GM21390 (cell line): ENCODE results near the gene LRRC73.
"Not testable (repeated sequence)": the region's sequence is repeated elsewhere in the genome, so short reads cannot be mapped to it uniquely, and the experiment has no call there.

ENCODE experiments used
- ATAC-seq: cut with Tn5 transposase; IDR thresholded peaks from one replicate; pipeline ENCODE4 v1.9.1; 2021; ENCODE audit not compliant: unreplicated experiment

The LRRC73 gene

DNA sequence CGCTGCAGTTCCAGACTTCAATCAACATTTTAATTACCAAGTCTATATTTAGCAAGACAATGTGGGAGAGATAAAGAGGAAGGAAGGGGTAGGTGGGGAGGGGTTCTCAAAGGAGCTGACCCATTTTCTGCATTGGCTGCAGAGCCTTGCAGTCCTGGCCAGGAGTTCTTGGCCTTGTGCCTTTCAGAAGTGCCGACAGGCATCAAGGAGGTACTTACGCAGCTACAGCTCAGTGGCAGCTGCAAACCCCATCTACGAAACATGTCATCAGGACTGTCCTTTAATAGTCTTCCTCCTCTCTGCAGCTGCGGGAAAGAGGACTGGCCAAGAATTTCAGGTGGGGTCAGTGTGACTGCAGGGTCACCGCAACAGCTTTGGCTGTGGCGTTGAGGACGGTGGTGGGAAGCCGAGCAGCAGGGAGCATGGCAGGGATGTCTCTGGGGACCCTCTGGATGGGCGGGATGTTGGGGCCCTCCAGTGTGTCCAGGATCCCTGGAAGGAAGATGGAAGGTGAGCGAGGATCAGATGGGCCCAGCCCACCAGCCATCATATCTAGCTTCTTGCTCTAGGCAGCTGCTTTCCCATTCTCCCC, 1.8 kb upstream of the LRRC73 start:
- ATAC-seq = no peak

DNA sequence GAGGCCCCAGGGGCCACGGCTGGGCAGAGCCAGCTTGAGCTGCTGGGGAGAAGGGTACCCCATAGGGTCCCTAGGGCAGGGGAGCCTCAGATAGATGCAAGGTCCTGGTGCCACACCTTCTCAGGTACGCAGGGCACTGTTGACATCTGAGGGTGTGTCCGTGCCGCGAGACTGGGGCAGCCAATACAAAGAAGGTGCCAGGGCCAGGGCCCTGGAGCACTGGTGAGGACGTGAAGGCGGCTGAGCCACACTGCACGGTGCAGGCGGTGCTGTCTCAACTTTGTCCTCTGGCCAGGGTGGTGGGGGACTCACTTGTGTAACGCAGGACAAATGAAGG, 649 bp upstream of the LRRC73 start:
- ATAC-seq = no peak

DNA sequence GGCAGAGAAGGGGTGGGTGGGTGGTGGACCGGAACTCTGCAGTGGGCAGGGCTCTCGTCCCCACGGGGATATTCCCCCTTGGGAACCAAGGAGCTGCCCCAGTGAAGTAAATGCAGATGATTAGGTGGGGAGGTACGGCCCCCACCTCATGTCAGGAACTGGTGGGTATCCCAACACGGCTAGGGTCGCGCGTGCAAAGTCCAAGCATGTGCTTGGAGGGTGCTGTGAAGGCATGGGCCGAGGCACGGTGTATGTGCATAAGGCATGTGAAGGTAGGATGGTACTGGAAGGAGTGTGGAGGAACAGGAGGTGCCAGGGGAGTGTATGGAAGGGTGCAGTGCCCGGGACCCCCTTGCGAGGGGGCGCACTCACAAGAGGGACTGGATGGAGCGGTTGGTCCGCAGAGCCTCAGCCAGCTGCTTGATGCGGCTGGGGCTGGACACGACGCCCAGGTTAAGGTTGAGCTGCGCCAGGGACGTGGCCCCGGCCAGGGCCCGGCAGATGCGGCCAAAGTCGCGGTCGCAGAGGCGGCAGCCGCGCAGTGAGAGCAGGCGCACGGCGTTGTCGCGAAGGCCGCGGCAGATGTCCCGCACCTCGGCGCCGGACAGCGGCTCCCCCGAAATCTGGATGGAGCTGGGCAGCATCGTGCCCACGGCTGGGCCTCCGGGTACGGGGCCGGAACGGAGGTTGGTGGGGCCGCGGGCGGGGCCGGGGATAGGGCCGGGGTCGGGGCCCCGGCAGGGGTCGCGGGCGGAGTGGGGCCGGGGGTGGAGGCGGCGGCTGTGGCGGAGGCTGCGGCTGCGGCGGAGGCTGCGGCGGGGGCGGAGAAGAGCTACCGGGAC, 783 bp downstream of the LRRC73 start:
- ATAC-seq = no peak

DNA sequence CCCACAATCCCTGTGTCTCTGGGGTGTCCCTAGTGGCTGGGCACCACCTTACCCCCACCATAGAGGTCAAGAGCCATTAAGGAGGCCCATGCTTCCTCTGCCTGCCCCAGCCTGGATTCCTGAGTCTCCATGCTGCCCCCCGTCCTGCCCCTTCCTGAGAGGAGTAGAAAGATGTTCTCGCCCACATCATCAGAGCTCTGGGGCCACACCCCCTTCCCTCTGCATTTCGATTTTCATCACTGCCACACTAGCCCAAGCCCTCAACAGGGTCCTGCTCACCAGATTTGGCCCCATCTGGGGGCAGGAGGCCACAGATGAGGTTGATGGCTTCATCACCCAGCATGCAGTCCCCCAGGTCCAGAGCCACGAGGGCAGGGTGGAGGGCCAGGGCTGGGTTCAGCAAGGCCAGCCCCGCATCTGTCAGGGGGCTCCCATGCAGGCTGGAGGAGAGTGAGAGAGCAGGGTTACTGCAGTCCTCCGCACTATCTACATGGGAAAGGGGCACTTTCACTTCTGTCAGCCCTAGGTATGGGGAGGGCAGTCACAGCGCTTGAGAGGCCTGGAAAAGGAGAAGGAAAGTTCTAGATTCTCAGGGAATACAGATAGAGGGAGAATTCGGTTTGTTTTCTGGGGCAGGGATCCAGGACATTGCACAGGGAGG, 1.5 kb downstream of the LRRC73 start:
- no peak for ATAC-seq

DNA sequence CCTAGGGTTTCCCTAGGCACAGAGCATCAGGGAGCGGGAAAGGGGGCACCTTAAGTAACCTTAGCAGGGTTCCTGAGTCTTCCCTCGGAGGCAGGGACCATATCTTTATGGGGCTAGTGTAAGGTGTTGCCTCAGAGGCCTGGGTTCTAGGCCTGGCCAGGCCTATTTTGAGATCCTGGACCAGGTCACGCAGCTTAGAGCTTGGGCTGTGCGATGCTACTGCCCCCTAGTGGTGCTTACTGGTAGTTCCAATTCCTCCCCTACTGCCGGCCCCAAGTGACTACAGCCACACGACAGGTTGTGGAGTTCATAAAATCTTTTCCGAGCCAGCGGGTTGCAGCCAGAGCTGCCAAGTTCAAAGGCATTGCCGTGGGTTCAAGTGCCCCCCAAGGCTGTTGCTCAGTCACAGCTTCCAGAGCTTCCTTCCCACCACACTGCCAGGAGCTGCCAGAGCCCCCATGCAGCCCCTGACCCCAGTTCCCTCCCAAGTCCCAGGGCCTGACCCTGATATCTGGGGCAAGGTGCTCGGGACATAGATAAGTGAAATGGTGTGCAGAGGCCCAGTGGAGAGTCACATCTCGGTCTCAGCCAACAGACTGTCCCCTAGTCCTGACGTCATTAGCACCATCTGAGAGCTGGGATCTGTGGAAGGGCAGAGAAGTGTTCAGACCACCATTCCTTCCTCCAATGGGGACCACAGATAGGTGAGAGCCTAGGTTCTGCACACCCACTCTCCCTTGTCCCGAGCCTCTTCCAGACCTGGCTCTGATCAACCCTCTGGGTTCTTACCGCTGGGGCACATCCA, 3.3 kb downstream of the LRRC73 start:
- ATAC-seq = peak; percentile 56

DNA sequence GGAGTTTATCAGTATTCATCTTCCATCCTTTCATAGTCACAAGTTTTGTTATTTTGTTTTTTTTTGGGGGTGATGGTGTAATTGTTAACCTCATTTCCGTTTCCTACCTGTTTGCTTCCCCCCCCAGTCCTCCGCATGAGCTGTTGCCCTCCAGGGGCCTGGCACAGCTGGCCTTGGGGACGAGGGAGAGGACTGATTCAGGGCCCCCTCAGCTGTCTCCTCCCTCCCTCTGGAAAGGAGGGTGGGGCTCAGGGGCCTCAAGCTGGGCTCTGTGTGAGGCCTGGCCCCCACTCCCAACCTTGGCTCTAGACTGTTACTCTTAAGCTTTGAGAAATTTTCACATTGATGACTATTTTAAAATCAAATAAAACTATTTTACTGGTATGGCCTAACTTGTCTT, 4.0 kb downstream of the LRRC73 start:
- no peak for ATAC-seq

DNA sequence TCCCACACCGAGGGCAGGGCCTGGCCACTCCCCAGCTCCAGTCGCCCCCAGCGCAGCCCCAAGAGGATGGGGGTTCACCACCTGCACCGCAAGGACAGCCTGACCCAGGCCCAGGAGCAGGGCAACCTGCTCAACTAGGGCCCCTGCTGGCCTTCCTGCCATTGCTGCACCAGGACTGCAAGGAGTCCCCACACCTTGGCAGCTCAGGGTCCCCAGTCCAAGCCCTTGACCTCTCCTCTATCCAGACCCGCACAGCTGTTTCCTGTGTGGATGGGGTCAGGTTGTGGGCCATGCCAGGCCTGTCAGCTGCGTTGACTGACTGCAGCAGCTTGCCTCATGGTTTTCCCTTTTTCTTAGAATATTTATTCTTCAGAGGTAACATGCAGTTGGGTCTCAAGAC, 4.4 kb downstream of the LRRC73 start:
- no peak for ATAC-seq

DNA sequence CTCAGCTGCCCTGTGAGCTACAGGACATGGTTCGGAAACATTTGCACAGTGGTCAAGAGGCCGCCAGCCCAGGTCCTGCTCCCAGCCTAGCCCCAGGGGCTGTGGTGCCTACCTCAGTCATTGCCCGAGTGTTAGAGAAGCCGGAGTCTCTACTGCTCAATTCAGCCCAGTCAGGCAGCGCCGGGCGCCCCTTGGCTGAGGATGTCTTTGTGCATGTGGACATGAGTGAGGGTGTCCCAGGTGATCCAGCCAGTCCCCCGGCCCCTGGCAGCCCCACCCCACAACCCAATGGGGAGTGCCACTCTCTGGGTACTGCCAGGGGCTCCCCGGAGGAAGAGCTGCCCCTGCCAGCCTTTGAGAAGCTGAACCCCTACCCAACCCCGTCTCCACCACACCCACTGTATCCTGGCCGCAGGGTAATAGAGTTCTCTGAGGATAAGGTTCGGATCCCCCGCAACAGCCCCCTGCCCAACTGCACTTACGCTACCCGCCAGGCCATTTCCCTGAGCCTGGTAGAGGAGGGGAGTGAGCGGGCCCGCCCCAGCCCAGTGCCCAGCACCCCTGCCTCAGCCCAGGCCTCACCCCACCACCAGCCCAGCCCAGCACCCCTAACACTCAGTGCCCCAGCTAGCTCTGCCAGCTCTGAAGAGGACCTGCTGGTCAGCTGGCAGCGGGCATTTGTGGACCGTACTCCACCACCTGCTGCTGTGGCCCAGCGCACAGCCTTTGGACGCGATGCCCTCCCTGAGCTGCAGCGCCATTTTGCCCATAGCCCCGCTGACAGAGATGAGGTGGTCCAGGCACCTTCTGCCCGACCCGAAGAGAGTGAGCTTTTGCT, 5.2 kb downstream of the LRRC73 start:
- no peak for ATAC-seq

DNA sequence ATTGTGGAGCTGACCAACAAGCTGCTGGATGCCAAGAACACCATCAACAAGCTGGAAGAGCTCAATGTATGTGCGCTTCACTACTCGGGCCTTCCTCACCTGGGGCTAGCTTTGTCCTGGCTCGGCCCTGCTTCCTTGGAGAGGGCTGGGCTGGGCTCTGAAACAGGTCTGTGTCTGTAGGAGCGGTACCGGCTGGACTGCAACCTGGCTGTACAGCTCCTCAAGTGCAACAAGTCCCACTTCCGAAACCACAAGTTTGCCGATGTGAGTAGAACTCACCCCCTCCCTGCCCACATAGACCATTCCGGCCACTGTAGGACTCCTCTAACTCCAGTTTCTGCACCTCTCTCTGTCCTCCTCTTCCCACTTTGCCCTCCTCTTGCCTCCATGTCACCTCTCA, 6.7 kb downstream of the LRRC73 start:
- ATAC-seq = no peak

DNA sequence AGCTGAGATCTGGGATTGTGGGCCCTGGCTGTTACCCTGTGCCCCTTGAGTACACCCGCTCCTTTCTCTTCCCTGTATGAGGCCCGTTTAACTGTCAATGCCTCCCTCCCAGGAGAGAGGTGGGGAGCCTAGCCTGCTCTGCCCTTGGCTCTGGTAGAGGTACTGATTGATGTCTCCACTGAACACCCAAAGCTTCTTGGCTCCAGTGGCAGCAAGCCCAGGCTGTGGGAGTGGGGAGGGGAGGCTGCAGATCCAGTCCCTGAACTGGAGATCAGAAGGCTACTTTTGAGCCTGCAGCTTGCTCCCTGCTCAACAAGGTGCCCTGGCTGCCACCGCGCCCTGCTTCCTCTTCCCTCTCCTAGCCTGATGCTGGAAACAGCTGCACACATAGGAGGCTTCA, 7.5 kb downstream of the LRRC73 start:
- ATAC-seq = no peak

DNA sequence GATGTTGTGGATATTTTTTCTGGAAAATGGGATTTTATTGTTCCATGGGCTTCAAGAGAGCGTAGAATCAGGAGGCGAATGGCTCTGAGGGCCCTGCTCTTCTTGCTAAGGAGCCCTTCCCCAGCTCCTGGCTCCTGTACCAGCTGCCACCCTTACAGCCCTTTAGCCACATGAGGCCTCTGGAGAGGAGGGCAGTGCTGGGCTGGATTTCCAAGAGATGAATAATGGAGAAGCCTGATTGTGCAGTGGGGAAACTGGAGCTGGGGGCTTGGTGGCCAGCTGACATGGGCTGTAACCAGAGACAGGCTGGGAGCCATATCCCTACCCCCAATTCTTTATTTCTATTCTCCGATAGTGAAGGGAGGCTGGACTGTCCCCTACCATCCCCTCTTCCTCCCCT, 9.2 kb downstream of the LRRC73 start:
- no peak for ATAC-seq

DNA sequence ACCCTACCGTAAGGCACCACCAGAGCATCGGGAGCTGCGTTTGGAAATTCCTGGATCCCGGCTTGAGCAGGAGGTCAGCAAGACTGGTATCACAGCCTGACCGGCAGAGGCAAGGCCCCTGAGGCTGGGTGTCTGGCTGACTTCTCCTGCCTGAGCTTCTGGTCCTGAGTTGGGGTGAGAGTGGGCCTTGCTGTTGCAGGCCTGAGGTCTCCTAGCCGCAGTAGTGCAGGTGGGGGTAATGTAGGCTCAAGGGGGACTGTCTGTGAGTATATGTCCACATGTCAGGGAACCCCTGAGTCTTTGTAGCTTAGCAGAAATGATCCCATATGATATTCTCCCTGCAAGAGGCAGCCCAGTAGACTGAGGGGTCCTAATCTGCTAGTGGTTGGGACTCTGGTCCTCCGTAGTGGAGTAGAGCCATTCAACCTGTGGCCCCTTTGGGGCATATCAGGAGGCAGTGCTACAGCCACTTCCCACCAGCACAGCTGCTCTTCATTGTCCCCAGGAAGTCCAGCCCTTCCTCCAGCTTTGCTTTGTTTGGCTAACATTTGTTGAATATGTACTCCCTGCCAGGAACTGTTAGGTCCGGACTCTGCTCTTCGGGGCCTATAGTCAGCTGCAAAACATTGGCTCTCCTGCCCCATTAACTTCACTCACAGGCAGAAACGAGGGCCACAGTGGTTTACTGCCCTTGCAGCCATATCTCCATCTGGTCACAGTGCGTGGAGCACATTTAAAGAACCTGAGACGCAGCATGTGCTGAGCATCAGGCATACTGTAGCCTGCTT, 10.9 kb downstream of the LRRC73 start:
- ATAC-seq = no peak

DNA sequence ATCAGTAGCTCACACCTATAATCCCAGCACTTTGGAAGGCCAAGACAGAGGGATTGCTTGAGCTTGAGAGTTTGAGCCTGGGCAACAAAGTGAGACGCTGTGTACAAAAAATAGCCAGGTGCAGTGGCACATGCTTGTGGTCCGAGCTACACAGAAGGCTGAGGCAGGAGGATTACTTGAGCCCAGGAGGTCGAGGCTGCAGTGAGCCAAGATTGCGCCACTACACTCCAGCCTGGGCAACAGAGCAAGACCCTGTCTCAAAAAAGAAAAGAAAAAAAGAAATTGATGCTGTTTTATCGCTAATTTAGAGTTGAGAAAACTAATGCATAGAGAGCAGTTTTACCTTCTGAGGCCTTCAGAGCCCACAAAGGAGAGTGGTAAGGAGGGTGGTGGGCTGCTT, 11.9 kb downstream of the LRRC73 start:
- ATAC-seq = not testable (repeated sequence)

DNA sequence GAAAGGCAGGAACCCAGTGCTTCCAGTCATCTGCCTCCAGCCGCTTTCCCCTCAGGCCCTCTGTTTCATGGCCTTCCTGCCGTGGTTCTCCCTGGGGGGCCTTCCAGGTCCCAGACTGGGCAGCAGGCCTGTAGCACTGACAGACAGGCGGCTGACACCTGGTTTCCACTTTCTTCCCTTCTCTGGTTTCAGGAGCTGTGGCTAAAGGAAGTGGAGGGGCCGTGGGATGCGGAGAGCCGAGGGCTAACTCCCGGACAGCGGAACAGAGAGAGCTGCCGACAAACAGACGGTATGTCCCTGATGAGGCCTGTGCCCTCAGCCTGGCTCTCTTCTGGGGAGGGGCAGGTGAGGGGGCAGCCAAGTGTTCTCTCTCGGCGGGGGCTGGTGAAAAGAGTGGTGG, 12.5 kb downstream of the LRRC73 start:
- no peak for ATAC-seq

DNA sequence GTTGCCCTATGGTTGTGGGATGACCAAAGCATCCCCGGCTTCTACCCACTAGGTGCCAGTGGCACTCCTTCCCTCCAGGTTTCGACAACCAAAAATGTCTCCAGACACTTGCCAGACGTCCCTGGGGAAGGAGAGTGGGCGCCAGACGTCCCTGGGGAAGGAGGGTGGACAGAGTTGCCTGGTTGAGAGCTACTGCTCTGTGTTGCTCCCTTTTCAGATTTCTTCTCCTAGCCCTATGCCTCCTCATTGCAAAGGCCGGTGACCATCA, 13.1 kb downstream of the LRRC73 start:
- ATAC-seq = no peak

DNA sequence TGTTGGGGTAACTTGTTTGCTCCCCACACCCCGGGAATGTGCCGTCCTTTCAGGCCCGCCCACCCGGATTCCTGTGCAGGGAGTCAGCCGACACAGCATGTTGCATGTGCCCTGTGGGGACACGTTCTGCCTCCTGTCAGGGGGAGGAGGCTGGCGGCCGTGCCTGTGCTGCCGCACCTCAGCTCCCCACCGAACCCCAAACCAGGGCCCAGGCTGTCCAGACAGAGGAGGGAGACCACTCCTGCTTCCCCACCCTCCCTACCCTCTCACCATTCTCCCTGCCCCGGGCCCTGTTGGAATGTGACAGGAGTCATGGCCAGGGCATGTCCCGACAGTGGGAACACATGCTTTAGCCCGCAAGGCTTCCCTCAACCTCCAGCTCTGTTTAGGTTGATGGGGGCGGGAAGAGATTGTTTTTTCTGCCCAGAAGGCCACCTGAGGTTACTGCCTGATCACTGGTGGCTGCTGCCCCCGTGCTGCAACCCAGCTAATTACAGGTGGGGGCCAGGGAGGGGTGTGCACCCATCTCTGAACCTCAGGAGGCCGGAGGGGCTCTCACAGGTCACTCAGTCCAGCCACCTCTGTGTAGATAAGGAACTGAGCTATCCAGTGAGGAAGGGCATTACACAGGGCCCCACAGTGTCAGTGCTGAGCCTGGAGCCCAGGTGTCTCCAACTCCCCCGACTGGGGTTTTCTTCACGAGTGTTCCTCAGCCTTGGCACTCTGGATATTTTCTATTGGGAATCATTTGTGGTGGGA, 13.6 kb downstream of the LRRC73 start:
- ATAC-seq = no peak

DNA sequence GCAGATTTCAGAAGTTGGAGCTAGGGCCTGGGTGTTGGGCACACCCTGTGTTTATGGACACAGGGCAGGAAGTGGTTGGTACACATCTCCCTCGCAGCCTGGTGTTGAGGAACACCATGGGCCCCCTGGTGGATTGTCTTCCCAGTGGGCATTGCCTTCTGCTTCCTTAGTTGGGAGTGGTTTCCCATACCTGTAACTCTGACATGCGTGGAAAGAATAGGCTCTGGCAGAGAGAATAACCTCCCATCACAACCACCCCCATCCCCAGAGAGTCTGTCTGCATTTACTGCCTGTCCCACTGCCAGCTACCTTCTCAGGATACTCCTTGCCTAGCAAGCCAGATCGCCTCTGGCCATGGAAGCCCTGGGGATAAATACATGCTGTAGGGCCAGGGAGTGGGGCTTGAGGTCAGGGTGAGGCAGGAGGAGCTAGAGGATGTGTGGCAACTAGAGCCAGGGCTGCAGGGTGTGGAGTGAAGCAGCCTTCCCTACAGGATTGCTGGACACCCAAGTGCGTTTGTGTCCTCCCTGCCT, 14.7 kb downstream of the LRRC73 start:
- ATAC-seq = no peak

DNA sequence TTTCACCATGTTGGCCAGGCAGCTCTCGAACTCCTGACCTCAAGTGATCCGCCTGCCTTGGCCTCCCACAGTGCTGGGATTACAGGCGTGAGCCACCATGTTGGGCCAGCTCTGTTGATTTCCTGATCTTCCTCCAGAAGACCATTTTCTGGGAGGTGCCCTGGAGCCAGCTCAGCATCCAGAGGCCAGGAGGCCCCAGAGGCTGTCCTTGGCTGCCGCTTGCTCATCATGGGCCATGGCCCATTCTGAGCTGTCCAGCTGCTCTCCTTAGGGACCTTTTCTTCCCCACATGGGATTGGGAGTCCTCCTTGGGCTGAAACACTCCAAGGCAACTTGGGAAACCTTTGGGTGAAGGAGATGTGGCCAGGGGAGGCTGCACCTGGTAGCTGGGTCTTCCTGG, 15.4 kb downstream of the LRRC73 start:
- no peak for ATAC-seq

DNA sequence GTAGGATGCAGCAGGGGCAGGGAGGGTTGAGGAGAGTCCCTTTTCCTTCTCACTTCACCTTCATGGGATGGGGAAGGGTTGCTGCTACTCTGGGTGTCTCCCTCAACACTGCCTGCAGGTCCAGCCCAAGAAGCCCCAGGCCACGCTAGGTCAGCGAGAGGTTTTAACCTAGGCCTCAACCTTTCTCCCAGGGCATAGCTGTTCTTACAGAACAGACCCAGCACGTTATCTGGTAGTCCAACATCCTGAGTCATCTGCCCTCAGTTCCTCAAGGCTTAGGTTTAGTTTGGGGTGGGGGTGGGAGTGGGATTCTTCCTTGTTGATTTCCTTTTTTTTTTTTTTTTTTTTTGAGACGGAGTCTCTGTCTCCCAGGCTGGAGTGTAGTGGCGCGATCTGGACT, 15.8 kb downstream of the LRRC73 start:
- ATAC-seq = no peak
